Measurements from ENCODE around the gene AUTS2. TPM values are rescaled to one million over a fixed set of nuclear protein-coding genes. Genes with fewer than 3 reads are reported as not detected.
A peak's percentile ranks its signal among the peaks of the same experiment; 100 is the strongest.

Gene AUTS2
- total and polyA plus RNA-seq, 2 donors (not counting 1 experiment from before 2014, with no cell fraction given) = 0.60 to 9.1 TPM

GRCh38 chr7:70040970-70041766 lies 442.9 kb downstream of the AUTS2 start:
- peak; percentile 33 to 59 for DNase-seq (ENCODE audit: low read depth in 2 of 2)
- peak; percentile 13 to 45 for TF ChIP-seq CTCF (conservative IDR thresholded peaks at IDR 0.05 in 1 of 2, IDR thresholded peaks at IDR 0.05 in 1 of 2; ENCODE audit: low read depth in 1 of 2, low read length in 2 of 2)
- no peak for TF ChIP-seq EZH2 (IDR thresholded peaks at IDR 0.05; ENCODE audit: low read length, missing control alignments)
- Histone ChIP-seq H3K27ac (ENCODE audit: insufficient read depth, low read length) (no peak overlapping the region), H2AFZ (ENCODE audit: low read length) (no peak overlapping the region), H3K9ac (ENCODE audit: insufficient read depth, low read length) (no peak overlapping the region), H3K4me1 (ENCODE audit: control insufficient read depth, extremely low read depth, insufficient read depth, low read length) (no peaks in the 10 kb centered on the region), H3K4me2 (ENCODE audit: extremely low read depth, insufficient read depth, low read length) (no peak overlapping the region), H3K79me2 (ENCODE audit: control insufficient read depth, insufficient read depth, low read length) (no peaks in the 10 kb centered on the region), H3K4me3 (replicated peaks in 1 of 4; ENCODE audit: control extremely low read depth in 1 of 4, insufficient read depth in 1 of 4, low read depth in 3 of 4, low read length in 4 of 4) (no peak overlapping the region), H3K27me3 (ENCODE audit: control insufficient read depth, insufficient read depth, low read length) (no peaks in the 10 kb centered on the region), H3K36me3 (ENCODE audit: control insufficient read depth, insufficient read depth, low read length) (no peaks in the 10 kb centered on the region), H3K9me3 (ENCODE audit: control insufficient read depth, insufficient read depth, low read depth, low read length) (no peaks in the 10 kb centered on the region), H4K20me1 (ENCODE audit: control insufficient read depth, extremely low read depth, insufficient read depth, low read length) (no peaks in the 10 kb centered on the region)

GRCh38 chr7:70042533-70042932 lies 444.3 kb downstream of the AUTS2 start:
- H3K36me3 ChIP-seq (ENCODE audit: control insufficient read depth, insufficient read depth, low read length) = no peaks in the 10 kb centered on the region
- no peak overlapping the region for H3K4me3 ChIP-seq (replicated peaks in 1 of 4; ENCODE audit: control extremely low read depth in 1 of 4, insufficient read depth in 1 of 4, low read depth in 3 of 4, low read length in 4 of 4)
- H3K79me2 ChIP-seq (ENCODE audit: control insufficient read depth, insufficient read depth, low read length) = no peaks in the 10 kb centered on the region
- H2AFZ ChIP-seq (ENCODE audit: low read length) = no peak overlapping the region
- H4K20me1 ChIP-seq (ENCODE audit: control insufficient read depth, extremely low read depth, insufficient read depth, low read length) = no peaks in the 10 kb centered on the region
- no peak overlapping the region for H3K9ac ChIP-seq (ENCODE audit: insufficient read depth, low read length)
- H3K27ac ChIP-seq (ENCODE audit: insufficient read depth, low read length) = no peak overlapping the region
- no peaks in the 10 kb centered on the region for H3K27me3 ChIP-seq (ENCODE audit: control insufficient read depth, insufficient read depth, low read length)
- H3K4me1 ChIP-seq (ENCODE audit: control insufficient read depth, extremely low read depth, insufficient read depth, low read length) = no peaks in the 10 kb centered on the region
- peak; percentile 56 to 75 for DNase-seq (ENCODE audit: low read depth in 2 of 2)
- TF ChIP-seq CTCF (conservative IDR thresholded peaks at IDR 0.05 in 1 of 2, IDR thresholded peaks at IDR 0.05 in 1 of 2; ENCODE audit: low read depth in 1 of 2, low read length in 2 of 2) (peak; percentile 11 to 40), EZH2 (IDR thresholded peaks at IDR 0.05; ENCODE audit: low read length, missing control alignments) (no peak)
- no peaks in the 10 kb centered on the region for H3K9me3 ChIP-seq (ENCODE audit: control insufficient read depth, insufficient read depth, low read depth, low read length)
- no peak overlapping the region for H3K4me2 ChIP-seq (ENCODE audit: extremely low read depth, insufficient read depth, low read length)

GRCh38 chr7:70043015-70043538 lies 444.8 kb downstream of the AUTS2 start:
- Histone ChIP-seq H3K27me3 (ENCODE audit: control insufficient read depth, insufficient read depth, low read length) (no peaks in the 10 kb centered on the region), H3K4me3 (replicated peaks in 1 of 4; ENCODE audit: control extremely low read depth in 1 of 4, insufficient read depth in 1 of 4, low read depth in 3 of 4, low read length in 4 of 4) (no peak overlapping the region), H3K36me3 (ENCODE audit: control insufficient read depth, insufficient read depth, low read length) (no peaks in the 10 kb centered on the region), H3K9me3 (ENCODE audit: control insufficient read depth, insufficient read depth, low read depth, low read length) (no peaks in the 10 kb centered on the region), H3K4me2 (ENCODE audit: extremely low read depth, insufficient read depth, low read length) (no peak overlapping the region), H3K4me1 (ENCODE audit: control insufficient read depth, extremely low read depth, insufficient read depth, low read length) (no peaks in the 10 kb centered on the region), H3K79me2 (ENCODE audit: control insufficient read depth, insufficient read depth, low read length) (no peaks in the 10 kb centered on the region), H3K27ac (ENCODE audit: insufficient read depth, low read length) (no peak overlapping the region), H4K20me1 (ENCODE audit: control insufficient read depth, extremely low read depth, insufficient read depth, low read length) (no peaks in the 10 kb centered on the region), H3K9ac (ENCODE audit: insufficient read depth, low read length) (no peak overlapping the region), H2AFZ (ENCODE audit: low read length) (no peak overlapping the region)
- no peak for TF ChIP-seq CTCF (conservative IDR thresholded peaks at IDR 0.05 in 1 of 2, IDR thresholded peaks at IDR 0.05 in 1 of 2; ENCODE audit: low read depth in 1 of 2, low read length in 2 of 2)
- TF ChIP-seq EZH2 (IDR thresholded peaks at IDR 0.05; ENCODE audit: low read length, missing control alignments) = no peak
- DNase-seq (ENCODE audit: low read depth in 2 of 2) = no peak
